Duodenal mucosa (tissue), 2 donors: ENCODE data around the gene RAB11B.

Experiments used
- H3K27ac ChIP-seq: one replicate; pipeline ENCODE4 v1.7.0; 2013; ENCODE audit warnings: low read depth, low read length
- H3K27me3 ChIP-seq, 2 donors: one replicate each; pipeline ENCODE4 v1.7.0; 2013; ENCODE audit warnings: low read length in 2 of 2, control low read depth in 1 of 2; ENCODE audit not compliant: insufficient read depth in 2 of 2, control insufficient read depth in 1 of 2
- H3K36me3 ChIP-seq, 2 donors: one replicate each; pipeline ENCODE4 v1.7.0; 2013; ENCODE audit warnings: low read length in 2 of 2, control low read depth in 1 of 2; ENCODE audit not compliant: insufficient read depth in 2 of 2, control insufficient read depth in 1 of 2
- H3K4me1 ChIP-seq, 2 donors: one replicate each; pipeline ENCODE4 v1.7.0; 2013; ENCODE audit warnings: low read length in 2 of 2, control low read depth in 1 of 2; ENCODE audit not compliant: insufficient read depth in 2 of 2, control insufficient read depth in 1 of 2
- H3K4me3 ChIP-seq, 2 donors: one replicate each; pipeline ENCODE4 v1.7.0; 2013; ENCODE audit warnings: low read length in 2 of 2, low read depth in 1 of 2
- H3K9ac ChIP-seq, 2 donors: one replicate each; pipeline ENCODE4 v1.7.0; 2013; ENCODE audit warnings: low read length in 2 of 2, low read depth in 1 of 2
- H3K9me3 ChIP-seq, 2 donors: one replicate each; pipeline ENCODE4 v1.7.0; 2013; ENCODE audit warnings: low read length in 2 of 2, control low read depth in 1 of 2; ENCODE audit not compliant: control insufficient read depth in 1 of 2

Gene RAB11B

DNA sequence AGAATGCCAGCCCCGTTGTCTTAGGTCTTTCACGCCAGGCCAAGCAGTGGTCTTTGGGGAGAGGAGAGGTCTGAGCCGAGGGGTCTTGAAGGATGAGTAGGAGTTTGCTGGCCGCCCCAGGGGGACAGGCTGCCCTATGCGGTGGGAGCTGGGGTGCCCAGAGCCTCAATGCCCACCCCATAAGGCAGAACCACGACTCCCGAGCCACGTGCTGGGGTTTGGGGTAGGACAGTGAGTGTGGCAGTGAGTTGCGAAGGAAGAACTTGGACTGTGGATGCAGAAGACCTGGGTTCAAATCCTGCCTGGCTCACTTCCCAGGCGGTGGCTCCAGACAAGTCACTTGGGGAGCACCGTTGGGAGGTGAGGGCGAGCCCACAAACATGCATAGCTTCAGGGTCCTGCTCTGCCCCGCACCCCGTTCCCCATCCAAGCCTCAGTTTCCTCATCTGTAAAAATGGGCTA lies 5.5 kb downstream of the RAB11B start:
- Histone ChIP-seq H3K9me3 (no peaks in the 10 kb centered on the region), H3K9ac (no peak overlapping the region), H3K27me3 (no peaks in the 10 kb centered on the region), H3K4me3 (no peak overlapping the region), H3K36me3 (peaks cover 11 to 16% of the 10 kb centered on the region in 2 donors), H3K4me1 (peaks cover 26 to 31% of the 10 kb centered on the region in 2 donors), H3K27ac (no peak overlapping the region)

GRCh38 chr19:8396185-8396562 lies 6.0 kb downstream of the RAB11B start:
- no peaks in the 10 kb centered on the region for H3K9me3 ChIP-seq
- H3K9ac ChIP-seq = no peak overlapping the region
- H3K36me3 ChIP-seq = peaks cover 11 to 16% of the 10 kb centered on the region in 2 donors
- no peaks in the 10 kb centered on the region for H3K27me3 ChIP-seq
- H3K4me1 ChIP-seq = peaks cover 22 to 26% of the 10 kb centered on the region in 2 donors
- H3K4me3 ChIP-seq = no peak overlapping the region
- no peak overlapping the region for H3K27ac ChIP-seq

GRCh38 chr19:8396563-8397203 lies 6.5 kb downstream of the RAB11B start:
- H3K4me3 ChIP-seq = no peak overlapping the region
- H3K36me3 ChIP-seq = peaks cover 11 to 18% of the 10 kb centered on the region in 2 donors
- no peak overlapping the region for H3K9ac ChIP-seq
- H3K4me1 ChIP-seq = peaks cover 17 to 21% of the 10 kb centered on the region in 2 donors
- no peaks in the 10 kb centered on the region for H3K9me3 ChIP-seq
- H3K27me3 ChIP-seq = no peaks in the 10 kb centered on the region
- H3K27ac ChIP-seq = no peak overlapping the region

GRCh38 chr19:8397271-8397670 lies 7.1 kb downstream of the RAB11B start:
- H3K9ac ChIP-seq = no peak overlapping the region
- H3K36me3 ChIP-seq = peaks cover 15 to 24% of the 10 kb centered on the region in 2 donors
- H3K27ac ChIP-seq = no peak overlapping the region
- peaks cover 11 to 15% of the 10 kb centered on the region in 2 donors for H3K4me1 ChIP-seq
- H3K4me3 ChIP-seq = no peak overlapping the region
- no peaks in the 10 kb centered on the region for H3K27me3 ChIP-seq
- H3K9me3 ChIP-seq = no peaks in the 10 kb centered on the region

DNA sequence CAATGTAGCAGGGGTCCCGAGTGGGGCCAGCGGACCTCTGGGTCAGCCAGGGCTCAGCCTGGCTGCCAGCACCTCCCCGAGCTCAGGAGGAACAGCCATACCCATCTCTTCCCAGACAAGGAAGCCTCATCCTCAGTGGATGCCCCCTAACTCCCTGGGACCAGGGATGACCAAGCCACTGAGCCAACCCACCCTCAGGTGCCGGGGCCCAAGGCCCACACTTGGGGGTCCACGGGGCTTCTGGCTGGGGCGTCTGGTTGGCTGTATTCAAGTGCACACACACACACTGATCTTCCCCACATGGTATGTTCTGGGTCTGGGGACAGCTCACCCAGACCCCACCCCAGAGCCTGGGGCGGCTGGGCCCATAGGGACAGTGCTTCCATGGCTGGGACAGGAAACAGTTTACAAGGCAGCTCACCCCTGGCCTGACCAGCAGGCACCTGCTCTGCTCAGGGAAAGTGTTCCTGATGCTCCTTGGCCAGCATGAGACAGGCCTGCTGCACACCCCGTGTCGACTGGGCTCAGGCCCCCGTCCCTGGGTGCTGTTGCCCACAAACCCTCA lies 7.7 kb downstream of the RAB11B start:
- Histone ChIP-seq H3K4me1 (peaks cover 9 to 14% of the 10 kb centered on the region in 2 donors), H3K9me3 (no peaks in the 10 kb centered on the region), H3K27ac (peak overlapping the region; percentile 3), H3K27me3 (no peaks in the 10 kb centered on the region), H3K36me3 (peaks cover 15 to 29% of the 10 kb centered on the region in 2 donors), H3K9ac (no peak overlapping the region), H3K4me3 (no peak overlapping the region)

DNA sequence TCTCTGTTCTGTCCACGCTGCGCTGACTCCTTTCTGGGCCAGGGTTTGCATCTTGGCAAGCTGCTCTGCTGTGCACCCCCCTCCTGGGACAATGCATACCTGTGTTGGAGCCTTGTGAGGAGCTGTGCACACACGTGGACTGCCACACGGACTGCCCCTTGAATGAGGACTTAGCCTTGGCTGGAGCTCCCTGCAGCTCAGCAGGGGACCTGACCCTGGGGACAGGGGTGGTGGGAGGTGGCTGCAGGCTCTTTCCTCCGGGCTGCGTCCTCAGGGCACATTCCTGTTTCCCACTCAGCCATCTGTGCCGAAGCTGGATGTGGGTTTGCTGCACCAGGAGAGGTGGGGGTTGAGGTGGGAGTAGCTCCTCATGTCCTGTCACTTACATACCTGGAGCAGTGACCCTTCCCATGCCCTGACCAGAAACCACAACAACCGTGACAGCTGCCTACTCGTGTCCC lies 8.2 kb downstream of the RAB11B start:
- no peak overlapping the region for H3K4me3 ChIP-seq
- H3K36me3 ChIP-seq = peaks cover 15 to 35% of the 10 kb centered on the region in 2 donors
- no peak overlapping the region for H3K27ac ChIP-seq
- H3K27me3 ChIP-seq = no peaks in the 10 kb centered on the region
- no peaks in the 10 kb centered on the region for H3K9me3 ChIP-seq
- no peak overlapping the region for H3K9ac ChIP-seq
- H3K4me1 ChIP-seq = peaks cover 4 to 14% of the 10 kb centered on the region in 2 donors

DNA sequence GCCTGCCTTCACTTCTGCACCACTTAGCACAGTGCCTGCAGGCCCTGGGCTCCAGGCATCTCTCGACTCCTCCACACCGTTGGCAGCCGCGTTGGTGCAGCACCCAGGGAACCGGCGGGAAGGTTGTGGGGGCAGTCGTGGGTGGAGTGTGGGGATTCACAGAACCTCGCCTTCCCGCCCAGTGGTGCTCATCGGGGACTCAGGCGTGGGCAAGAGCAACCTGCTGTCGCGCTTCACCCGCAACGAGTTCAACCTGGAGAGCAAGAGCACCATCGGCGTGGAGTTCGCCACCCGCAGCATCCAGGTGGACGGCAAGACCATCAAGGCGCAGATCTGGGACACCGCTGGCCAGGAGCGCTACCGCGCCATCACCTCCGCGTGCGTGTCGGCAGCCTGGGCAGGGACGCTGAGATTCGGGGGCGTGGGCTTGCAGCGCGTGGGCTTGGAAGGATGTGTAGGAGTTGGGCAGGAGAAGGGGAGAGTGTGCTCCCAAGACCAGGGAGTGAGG lies 9.6 kb downstream of the RAB11B start:
- peaks cover 19 to 39% of the 10 kb centered on the region in 2 donors for H3K36me3 ChIP-seq
- H3K27ac ChIP-seq = no peak overlapping the region
- no peaks in the 10 kb centered on the region for H3K9me3 ChIP-seq
- H3K4me3 ChIP-seq = no peak overlapping the region
- H3K27me3 ChIP-seq = no peaks in the 10 kb centered on the region
- H3K4me1 ChIP-seq = peaks cover 4 to 10% of the 10 kb centered on the region in 2 donors
- H3K9ac ChIP-seq = no peak overlapping the region

DNA sequence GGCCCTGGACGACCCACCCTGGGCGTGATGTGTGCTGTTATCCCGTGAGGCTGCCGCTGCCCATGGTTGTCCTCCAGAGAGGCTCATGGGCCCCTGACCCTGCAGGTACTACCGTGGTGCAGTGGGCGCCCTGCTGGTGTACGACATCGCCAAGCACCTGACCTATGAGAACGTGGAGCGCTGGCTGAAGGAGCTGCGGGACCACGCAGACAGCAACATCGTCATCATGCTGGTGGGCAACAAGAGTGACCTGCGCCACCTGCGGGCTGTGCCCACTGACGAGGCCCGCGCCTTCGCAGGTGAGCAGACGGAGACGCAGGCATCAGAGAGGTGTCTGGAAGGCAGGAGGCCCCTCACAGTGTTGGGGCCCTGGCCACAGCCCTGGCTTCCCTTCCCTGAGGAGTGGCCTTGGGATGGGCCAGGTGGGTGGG lies 11.8 kb downstream of the RAB11B start:
- Histone ChIP-seq H3K4me3 (no peak overlapping the region), H3K4me1 (peaks cover 3 to 5% of the 10 kb centered on the region in 2 donors), H3K36me3 (peaks cover 24 to 40% of the 10 kb centered on the region in 2 donors), H3K9me3 (no peaks in the 10 kb centered on the region), H3K27me3 (no peaks in the 10 kb centered on the region), H3K9ac (no peak overlapping the region), H3K27ac (no peak overlapping the region)

DNA sequence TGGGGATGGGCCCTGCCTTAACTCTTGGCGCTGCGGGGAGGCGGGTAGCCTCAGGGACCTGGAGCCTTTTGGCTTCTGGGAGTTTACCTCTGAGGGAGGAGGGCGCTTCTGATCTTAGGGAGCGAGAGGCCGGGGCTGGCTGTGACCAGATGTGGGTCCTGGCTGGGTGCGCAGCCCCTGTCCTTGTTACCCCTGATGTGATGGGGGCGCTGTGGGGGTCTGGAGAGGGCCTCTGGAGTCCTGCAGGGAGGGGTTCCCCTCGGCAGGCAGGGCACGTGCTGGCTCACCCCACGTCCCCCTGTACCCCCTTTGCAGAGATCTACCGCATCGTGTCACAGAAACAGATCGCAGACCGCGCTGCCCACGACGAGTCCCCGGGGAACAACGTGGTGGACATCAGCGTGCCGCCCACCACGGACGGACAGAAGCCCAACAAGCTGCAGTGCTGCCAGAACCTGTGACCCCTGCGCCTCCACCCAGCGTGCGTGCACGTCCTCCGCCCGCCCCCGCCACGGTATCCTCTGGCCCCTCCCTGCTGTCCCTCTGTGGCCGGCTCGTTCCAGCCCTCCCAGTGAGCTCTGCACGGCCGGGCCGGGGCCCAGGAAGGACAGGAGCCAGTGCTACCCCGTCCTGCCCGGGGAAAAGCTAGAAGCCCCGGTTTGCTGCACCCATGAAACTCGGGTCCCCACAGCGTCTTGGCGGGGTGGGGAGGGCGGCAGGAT lies 13.1 kb downstream of the RAB11B start:
- no peaks in the 10 kb centered on the region for H3K9me3 ChIP-seq
- H3K36me3 ChIP-seq = peaks cover 24 to 40% of the 10 kb centered on the region in 2 donors
- H3K4me1 ChIP-seq = no peaks in the 10 kb centered on the region
- H3K9ac ChIP-seq = no peak overlapping the region
- no peak overlapping the region for H3K27ac ChIP-seq
- H3K4me3 ChIP-seq = no peak overlapping the region
- no peaks in the 10 kb centered on the region for H3K27me3 ChIP-seq

- H3K9ac ChIP-seq = no peak overlapping the region
- H3K4me3 ChIP-seq = no peak overlapping the region
- H3K9me3 ChIP-seq = no peaks in the 10 kb centered on the region
- H3K36me3 ChIP-seq = peaks cover 24 to 40% of the 10 kb centered on the region in 2 donors
- H3K4me1 ChIP-seq = no peaks in the 10 kb centered on the region
- no peak overlapping the region for H3K27ac ChIP-seq
- no peaks in the 10 kb centered on the region for H3K27me3 ChIP-seq
Observed at GRCh38 chr19:8403820-8404109, 13.6 kb downstream of the RAB11B start.
